GM12801 (cell line): ENCODE data around the gene LRRC36.

Source experiments
- CTCF ChIP-seq: IDR thresholded peaks from one replicate; pipeline ENCODE4 v1.5.1; 2011; ENCODE audit warnings: control low read depth; ENCODE audit not compliant: insufficient read length; ENCODE audit errors: extremely low read depth

The LRRC36 gene

GRCh38 chr16:67378642-67379041 lies 52.0 kb downstream of the LRRC36 start:
- no peak for TF ChIP-seq CTCF

GRCh38 chr16:67383284-67383683 lies 56.7 kb downstream of the LRRC36 start:
- TF ChIP-seq CTCF: no peak

DNA sequence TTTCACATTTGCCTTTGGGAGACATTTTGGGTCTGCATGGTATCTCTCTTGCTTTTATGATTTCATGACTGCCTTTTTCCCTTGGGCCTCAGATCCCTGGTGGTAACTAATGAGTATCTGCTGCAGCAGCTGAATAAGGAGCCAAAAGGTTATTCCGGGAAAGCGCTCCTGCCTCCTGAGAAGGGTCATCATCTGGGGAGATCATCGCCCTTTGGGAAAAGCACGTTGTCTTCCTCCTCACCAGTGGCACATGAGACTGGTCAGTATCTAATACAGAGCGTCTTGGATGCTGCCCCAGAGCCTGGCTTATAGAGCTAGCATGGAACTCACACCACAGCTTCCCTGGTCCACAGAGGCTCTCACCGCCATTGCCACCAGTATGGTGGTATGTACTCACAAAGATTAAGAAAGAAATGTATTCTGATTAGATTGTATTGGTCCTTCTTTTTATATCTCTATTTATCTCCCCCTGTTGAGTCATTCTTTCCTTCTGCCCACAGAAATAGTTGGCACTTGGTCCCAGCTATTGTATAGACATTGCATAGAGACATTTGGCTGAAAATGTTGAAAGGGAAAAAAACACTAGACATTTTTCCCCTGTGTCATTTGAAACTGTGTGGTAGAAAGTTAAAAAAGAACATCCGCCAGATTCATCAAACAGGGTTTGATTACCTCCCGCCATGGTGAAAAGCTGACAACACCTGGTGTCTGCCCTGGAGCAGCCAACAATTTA lies 58.3 kb downstream of the LRRC36 start:
- TF ChIP-seq CTCF: no peak

DNA sequence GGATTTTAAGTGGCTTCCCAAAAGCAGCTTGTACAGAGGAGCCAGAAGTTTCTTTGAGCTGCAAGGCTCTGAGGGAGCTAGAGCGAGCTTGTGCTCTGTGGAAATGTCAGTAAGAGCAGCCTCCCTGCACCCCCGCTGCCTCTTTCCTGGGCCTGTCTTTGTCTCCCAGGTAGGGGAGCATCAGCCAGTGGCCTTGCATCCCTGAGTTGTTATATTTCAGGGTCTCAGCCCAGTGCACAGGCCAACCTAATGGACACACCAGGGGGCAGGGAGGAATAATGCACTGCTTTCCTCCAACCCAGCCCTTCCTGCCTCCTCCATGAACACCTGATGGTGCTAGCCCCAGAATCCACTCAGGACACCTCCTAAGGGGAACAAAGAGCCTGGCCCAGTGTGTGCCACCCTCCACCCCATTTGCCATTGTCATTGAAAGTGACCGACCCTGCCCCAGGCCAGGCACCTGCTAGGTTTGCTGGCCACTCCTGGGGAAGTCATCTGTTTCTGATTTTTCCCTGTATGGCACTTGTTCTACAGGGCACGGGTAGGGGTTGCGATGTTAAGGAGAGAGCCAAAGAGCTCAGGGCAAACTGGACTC lies 60.3 kb downstream of the LRRC36 start:
- no peak for TF ChIP-seq CTCF

GRCh38 chr16:67387479-67388079 lies 61.0 kb downstream of the LRRC36 start:
- no peak for TF ChIP-seq CTCF

- TF ChIP-seq CTCF: no peak
Observed at GRCh38 chr16:67388191-67388590, 61.6 kb downstream of the LRRC36 start.

- no peak for TF ChIP-seq CTCF
Observed at GRCh38 chr16:67388591-67388990, 62.0 kb downstream of the LRRC36 start.
